ENCODE measurements around the gene SFMBT1.

SFMBT1 gene

GRCh38 chr3:52926554-52926953, 119.3 kb downstream of the SFMBT1 start:
- H3K4me3 ChIP-seq (ENCODE audit: low read depth, low read length): no peak overlapping the region
- no peak for TF ChIP-seq CTCF (IDR thresholded peaks at IDR 0.05; ENCODE audit: low read depth, low read length)

DNA sequence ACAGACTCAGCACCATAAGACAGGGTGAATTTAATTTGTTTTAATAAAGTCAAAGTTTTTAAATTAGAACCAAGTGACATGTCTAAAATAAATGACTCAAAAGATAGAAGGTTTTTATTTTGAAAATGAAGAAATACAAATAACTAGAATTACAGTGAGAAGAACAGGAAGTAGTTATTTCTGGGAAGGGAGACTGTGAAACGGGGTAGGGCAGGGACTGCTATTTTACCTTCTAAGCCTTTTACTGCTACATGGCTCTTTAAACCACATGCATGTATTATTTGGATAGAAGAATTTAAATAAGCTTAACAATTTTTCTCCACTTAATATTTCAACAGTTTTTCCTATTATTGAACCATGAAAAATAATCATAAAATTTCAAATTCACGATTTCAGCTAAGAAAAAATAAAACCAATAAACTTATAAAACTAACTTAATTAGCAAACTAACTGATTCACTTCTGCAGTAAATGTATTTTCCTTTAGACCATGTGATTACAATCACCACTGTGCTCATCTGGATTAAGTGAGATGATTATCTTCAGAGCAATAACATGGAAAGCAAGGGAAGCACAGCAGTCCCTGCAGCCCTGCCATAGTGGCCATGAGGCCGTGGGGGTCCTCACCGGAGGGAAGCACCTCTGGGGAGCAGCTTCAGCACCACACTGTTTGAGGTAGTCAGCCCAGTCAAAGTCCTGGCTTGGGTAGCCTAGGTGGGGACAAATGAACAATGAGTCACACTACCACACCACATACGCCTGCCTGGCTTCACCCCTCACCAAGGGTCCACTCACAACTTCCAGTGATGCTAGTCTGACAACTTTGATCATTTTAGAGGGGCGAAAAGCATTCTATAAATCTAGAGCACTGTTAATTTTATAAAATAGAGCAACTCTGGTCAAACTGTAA, 120.2 kb downstream of the SFMBT1 start:
- H3K4me3 ChIP-seq (ENCODE audit: low read depth, low read length): no peak overlapping the region
- TF ChIP-seq CTCF (IDR thresholded peaks at IDR 0.05; ENCODE audit: low read depth, low read length): no peak

GRCh38 chr3:52923963-52924362, 121.9 kb downstream of the SFMBT1 start:
- no peak overlapping the region for H3K4me3 ChIP-seq (ENCODE audit: low read depth, low read length)
- no peak for TF ChIP-seq CTCF (IDR thresholded peaks at IDR 0.05; ENCODE audit: low read depth, low read length)

DNA sequence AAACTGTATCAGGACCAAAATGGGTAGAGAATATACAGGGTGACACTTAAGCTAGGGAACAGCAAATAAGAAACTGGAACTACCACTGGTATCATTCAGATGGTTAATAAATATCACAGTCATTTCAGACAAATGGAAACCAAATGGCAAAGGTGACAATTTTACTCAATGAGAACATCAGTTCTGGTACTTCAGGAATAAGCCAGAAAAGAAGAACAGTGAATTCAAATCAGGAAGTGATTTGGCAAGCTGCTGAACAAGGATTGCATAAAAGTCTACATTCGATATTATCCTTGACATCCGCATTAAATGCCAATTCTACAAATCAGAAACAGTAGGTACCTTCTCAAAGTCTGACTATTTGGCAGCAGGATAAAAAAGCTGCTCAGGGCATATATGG, 125.0 kb downstream of the SFMBT1 start:
- no peak overlapping the region for H3K4me3 ChIP-seq (ENCODE audit: low read depth, low read length)
- no peak for TF ChIP-seq CTCF (IDR thresholded peaks at IDR 0.05; ENCODE audit: low read depth, low read length)

DNA sequence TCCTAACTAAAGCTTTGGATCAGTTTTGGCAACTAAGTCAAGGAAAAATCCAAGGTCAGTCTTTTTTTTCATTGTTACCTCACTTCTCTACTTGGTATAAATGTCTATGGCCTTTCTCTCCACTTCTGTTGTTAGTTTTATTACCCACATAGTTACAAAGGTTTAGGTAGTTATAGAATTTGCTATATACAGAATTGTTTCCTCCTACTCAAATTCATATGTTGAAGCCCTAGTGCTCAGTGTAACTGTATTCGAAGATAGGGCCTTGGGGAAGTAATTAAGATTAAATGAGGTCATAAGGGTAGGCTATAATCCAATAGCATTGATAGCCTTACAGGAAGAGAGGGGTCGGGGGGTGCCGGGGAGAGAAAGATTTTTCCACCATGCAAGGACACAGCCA, 128.8 kb downstream of the SFMBT1 start:
- H3K4me3 ChIP-seq (ENCODE audit: low read depth, low read length): no peak overlapping the region
- TF ChIP-seq CTCF (IDR thresholded peaks at IDR 0.05; ENCODE audit: low read depth, low read length): no peak

DNA sequence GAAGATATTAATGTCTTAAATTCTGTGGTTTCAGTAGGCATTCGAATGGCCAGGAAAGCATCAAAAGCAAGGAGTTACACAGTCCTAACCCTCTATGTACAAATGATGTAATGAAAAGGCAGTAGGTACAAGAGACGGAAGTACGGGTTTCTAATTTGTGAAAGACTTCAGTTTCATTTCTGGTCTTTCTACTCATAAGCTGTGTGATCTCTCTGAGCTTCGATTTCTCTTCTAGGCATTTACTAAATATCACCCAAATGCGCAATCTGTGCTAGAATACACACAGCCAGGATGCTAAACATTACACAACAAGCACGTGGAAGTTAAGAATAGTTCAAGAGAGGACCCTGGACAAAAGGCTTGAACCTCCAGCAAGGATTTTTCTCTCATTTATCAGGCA, 130.6 kb downstream of the SFMBT1 start:
- TF ChIP-seq CTCF (IDR thresholded peaks at IDR 0.05; ENCODE audit: low read depth, low read length): no peak
- H3K4me3 ChIP-seq (ENCODE audit: low read depth, low read length): no peak overlapping the region

- no peak for TF ChIP-seq CTCF (IDR thresholded peaks at IDR 0.05; ENCODE audit: low read depth, low read length)
- H3K4me3 ChIP-seq (ENCODE audit: low read depth, low read length): no peak overlapping the region
Observed at GRCh38 chr3:52912885-52913731, 132.8 kb downstream of the SFMBT1 start.

Measured in WI38 (cell line).